GM18519 (cell line): ENCODE results near the gene GNB1L.

Experiments
- ATAC-seq: cut with Tn5 transposase; IDR thresholded peaks from one replicate; pipeline ENCODE4 v1.9.1; 2021; ENCODE audit warnings: mild to moderate bottlenecking, moderate library complexity; ENCODE audit not compliant: unreplicated experiment, low FRiP score

The GNB1L gene

DNA sequence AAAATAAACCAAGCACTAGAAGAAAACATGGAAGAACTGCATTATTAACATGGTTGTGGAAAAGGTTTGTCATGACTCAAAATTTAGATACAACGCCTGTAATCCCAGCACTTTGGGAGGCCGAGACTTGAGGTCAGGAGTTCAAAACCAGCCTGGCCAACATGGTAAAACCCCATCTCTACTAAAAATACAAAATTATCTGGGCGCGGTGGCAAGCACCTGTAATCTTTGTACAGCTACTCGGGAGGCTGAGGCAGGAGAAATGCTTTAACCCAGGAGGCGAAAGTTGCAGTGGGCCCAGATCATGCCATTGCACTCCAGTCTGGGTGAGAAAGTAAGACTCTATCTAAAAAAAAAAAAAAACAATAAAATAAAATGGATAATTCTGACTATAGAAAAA, 23.7 kb downstream of the GNB1L start:
- no peak for ATAC-seq

DNA sequence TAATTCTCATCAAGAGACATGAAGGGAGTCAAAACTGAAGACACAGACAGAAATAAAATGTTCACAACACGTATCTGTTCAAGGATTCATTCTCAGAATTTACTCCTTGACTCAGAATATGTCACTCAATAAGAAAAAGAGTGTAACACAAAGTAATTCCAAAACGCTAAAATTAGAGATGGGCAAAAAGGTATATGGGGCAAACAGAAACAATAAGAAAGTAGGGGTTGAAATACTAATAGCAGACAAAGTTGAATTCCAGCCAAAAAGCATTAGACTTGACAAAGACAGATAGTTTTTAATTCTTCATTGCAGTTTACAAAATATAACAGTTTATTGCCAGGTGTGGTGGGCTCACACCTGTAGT, 26.7 kb downstream of the GNB1L start:
- no peak for ATAC-seq

DNA sequence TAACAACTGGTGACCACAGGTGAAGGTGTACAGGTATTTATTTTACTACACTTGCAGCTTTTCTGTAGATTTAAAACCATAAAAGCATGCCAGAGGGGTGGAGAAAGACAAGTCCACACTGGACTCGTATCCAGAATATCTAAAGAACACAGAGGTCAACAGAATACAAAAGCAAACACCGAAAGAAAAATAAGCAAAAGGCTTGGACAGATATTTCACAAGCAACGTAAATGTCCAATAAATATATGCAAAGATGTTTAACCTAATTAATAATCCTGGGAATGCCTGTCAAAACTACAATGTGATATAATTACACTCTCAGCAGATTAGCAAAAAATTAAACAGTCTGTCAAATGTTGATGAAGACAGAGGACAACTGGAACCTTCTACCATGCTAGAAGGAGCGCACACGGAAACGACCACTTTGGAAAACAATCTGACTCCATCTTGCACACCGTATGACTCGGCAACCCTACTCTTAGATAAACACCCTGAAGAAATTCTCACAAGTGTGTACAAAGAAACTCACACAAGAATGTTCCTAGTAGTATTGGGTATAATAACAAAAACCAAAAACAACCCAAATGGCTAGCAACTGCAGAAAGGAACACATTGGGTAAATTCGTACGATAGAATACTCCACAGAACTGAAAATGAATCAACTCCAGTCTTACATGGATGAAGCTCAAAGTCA, 27.2 kb downstream of the GNB1L start:
- ATAC-seq: no peak

DNA sequence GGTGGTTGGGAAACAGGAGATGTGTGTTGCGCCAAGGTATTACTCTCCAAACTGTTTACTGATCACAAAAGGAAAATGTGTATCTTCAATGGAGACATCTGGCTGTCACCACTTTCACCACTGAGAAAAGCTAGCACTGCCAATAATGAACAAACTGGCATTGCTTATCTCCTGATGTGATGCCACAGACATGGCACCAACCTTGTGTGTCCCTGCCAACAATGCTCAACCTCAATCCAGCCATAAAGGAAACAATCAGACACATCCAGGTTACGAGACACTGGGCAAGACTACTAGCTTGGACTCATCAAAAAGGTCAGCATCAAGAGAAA, 28.1 kb downstream of the GNB1L start:
- ATAC-seq: no peak

DNA sequence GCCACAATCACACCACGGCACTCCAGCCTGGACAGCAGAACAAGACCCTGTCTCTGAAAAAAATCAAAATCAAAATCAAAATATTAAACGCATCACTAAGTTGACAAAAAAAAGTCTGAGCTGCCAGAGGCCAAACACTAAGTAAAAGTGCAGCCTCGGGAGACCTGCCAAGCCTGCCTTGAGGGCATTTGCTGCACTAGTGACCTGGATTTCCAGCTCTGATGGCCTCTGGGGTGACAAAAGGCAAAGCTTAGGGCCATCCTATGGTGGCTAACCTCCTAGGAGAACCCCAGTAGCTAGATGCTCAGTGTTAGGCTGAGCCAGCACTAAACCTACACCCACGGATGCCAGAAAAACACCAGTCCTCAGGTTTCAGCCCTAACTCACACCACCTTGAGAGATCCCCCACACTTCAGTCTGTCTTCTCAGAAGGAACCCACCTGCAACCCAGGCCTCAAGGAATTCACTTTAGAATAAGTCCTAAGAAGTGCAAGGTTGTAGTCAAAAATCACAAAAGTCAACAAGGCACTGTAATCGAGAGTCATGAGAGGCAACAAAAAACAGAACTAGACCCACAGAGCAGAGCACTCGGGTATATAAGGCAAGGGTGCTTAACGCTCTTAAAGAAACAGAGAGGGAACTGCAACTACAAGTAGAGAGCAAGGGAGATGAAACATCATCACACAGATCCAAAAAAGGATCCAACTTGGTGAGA, 28.6 kb downstream of the GNB1L start:
- ATAC-seq: no peak

DNA sequence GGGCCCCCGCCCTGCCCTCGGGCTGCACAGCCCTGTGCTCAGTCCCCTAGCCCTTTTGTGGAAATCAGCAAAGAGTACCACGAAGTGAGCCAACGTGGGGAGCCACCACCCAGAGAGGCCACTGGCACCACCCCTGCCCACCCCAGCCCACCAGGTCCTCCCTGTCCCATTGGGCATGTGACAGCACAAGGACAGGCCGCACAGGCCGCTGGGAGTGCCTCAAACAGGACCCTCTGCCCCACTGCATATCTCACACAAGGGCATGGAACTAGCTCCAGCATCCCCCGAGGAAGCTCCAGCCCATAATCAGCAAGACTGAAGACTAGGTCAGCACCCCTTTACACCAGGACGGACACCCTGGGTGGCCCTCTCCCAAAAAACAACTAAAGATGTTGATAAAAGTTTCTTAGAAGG, 29.7 kb downstream of the GNB1L start:
- ATAC-seq: no peak

DNA sequence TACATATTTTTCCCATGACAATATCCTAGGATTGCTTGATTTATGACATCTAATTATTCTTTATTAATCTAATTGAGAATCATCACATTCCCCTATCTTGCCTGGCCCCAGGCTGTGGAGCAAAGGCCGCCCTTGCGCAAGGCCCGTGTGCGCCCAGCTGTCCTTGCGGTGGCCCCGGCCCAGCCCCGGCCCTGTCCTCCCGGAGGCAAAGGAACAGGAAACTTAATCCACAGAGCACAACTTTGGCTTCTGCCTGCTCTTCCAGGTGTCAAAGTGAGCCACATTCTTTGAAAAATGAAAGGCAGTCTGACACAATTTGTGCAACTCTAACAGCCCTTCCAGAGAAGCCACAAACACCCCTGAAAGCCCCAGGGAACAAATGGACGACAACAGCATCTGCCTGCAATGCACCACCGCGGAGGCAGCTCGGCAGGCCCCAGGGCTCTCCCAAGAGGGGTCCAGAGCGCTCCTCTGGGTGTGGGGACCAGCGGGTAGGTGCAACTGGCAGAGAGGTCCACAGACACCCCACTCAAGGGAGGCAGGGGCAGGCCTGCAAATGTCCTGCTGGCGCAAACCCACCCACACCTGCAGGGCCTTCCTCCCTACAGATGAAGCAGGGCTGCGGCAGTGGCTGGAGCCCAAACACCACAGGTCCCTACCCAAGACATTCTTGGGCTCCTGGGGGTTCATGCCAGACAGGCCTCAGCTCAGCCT, 30.3 kb downstream of the GNB1L start:
- ATAC-seq: no peak

DNA sequence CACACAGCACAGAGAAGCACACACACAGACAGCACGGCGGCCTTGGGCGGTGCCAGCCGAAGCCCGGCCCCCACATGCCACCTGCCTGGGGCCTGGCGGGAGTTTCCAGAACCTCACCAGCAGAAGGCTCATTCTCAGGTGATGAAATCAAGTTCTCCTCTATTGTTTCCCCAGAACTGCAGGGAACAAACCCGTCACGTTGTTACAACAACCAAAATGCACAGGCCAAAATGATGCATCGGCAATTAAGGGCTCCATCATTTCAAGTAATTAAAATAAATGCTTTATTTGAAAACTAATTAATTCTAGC, 30.8 kb downstream of the GNB1L start:
- ATAC-seq: no peak

DNA sequence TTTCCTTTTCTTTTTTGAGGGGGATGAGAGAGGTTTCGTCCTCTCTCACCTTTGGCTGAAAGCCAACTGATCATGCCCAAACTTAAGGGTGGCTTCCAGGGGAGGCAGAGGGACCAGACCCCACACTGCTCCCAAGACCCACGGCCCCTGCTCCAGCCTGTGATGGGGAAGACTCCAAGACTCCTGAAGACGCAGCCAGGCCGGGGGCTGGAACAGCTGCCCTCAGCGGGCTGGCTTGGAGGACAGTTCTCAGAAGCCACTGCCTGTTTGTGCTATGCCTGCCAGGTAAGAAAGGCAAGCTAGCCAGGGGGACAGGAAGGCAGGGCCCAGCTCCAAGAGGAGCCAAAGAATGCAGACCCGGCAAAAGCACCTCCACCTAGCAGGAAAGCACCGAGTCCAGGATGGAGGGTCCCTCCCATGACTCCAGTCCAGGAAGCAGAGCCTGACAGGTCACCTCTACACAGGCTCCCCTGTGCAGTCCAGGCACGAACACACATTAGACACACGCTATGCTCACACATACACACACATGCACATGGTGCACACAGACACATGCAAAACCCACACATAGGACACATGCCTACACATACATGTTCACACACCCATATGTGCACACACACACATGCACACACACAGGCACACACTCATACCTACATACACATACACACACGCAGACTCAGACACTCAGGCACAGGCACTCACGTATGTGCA, 31.3 kb downstream of the GNB1L start:
- no peak for ATAC-seq

DNA sequence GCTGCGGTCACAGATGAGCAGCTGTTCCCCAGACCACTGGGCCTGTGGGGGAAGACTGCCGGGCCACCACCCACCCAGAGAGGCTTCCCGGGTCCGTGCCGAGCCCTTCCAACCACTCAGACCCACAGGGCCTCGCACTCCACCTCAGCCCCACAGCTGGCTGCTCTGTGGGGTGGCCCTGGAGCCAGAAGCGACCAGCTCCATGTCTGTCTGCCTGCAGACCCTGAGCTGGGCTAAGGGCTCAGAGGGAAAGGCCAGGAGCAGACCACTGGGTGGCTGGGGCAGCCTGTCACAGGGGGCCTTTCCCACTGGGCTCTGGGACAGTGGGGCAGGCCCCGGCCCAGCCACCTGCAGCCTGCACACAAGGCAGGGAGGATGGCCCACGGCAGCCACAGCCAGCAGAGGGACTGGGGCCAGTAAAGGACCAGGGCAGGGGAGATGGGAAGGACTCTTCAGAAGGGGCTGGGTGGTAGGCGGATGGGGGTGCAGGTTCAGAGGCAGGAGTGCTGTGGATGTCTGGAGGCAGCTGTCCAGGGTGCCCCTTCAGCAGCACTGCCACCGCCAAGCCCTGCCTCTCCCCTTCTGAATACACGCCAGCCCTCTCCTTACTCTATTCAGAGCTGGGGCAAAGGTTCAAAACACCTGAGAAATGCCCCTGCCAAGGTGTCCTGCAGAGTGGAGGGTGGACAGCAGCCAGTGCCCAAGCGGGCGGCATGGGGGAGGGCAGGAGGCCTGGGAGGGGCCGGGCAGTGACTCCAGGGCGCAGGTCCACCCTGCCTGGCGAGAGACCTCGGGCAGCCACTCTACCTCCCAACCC, 32.2 kb downstream of the GNB1L start:
- ATAC-seq: no peak

DNA sequence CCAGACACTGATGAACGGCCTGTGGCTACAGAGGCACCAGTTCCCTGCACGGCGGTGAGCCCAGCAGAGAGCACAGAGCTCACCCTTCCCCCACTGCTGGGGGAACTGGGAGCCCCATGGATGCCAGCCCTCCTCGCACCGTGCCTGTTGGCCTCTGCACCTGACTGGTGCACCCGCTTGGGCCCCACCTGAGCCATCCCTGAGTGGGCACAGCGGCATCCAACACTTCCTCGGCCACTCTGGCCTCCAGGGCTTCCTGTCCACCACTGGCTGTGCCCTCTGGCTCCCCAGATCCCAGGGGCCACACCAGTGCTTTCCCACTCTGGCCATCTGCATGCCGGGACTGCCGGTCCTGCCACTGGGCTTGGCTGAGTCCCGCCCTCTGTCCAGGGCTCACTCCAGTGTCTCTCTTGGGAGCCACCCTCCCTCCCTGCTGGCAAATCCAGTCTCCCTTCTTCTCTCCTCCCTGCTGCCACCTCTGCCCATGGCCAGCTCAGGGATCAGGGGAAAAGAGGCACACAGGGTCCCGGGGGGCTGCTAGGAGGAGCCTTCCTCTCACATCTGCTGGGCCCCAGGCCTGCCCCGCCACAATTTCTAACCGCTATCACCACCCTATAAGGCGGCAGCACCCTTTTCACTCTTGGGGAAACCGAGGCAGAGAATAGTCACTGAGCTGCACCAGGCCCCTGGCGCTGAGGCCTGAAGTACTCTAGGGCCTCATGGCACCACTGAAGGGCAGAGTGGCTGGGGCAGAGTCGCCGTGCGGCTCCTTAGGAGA, 33.0 kb downstream of the GNB1L start:
- no peak for ATAC-seq

DNA sequence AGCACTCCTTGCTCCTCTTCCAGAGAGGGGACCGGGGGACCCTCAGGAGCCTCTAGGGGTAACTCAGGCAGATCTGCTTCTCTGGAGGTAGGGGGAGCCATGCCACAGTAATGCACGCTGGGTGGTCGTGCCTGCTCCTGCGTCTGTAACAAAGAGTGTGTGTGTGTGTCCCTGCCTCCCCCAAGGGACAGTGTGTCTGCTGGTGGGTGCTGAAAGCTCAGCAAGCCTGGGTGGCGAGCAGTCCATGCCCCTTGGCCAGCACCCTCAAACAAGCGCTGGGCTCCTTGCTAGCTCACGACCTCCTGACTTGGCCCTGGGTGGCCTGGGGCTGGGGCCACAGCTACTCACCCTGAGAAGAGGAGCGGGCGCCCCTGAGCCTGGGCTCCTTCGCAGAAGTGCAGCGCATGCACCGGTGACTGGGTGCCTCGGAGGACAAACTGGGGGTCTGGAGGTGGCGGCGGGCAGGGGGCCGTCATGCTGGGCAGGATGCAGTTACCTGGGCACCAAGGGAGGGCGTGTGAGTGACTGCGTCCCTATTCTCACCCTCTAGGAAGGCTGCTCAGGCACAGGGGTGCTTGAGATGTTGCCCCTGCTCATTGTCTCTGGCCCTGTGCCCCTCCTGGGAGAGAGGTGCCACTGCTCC, 33.7 kb downstream of the GNB1L start:
- no peak for ATAC-seq

DNA sequence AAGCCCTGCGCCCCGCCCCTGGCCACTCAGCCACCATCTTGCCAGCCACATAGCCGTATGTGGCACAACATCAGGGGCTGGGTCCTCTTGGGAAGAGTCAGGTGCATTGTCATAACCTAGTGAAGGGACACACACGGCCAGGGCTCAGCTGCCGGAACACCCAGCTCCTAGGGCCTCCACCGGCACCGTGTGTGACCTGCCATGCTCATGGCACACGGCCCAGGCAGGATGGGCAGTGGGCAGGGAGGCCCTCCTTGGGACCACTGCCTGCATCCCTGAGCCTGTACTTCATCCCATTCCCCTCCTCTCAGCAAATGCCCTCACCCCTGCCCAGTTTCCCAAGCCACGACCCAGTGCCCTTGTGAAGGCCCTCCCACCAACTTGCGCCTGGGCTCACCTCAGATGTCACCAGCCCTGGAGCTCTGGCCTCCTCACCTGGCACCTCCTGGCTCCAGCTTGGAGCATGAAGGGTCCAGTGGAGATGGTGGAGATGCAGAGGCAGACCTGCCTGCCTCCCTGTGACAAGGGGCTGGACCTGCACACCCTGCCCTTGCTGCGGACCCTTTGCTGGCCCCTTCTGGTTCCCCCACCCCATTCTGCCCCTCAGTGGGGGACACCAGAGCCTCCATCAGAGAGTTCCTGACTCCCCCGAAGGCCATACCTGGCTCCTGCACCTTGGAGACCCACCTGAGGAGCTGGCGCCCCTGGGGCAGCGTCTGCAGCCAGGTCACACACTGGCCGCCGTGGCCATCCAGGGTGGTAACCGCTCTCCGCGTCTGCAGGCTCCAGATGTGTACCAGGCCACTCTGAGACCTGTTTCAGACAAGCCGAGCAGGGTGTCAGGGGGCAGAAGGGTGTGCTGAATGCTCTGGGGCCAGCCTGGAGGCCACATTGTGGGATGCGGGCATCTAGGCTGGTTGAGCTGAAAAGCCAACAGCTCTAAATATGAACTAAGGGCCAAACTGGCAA, 34.5 kb downstream of the GNB1L start:
- ATAC-seq: no peak

DNA sequence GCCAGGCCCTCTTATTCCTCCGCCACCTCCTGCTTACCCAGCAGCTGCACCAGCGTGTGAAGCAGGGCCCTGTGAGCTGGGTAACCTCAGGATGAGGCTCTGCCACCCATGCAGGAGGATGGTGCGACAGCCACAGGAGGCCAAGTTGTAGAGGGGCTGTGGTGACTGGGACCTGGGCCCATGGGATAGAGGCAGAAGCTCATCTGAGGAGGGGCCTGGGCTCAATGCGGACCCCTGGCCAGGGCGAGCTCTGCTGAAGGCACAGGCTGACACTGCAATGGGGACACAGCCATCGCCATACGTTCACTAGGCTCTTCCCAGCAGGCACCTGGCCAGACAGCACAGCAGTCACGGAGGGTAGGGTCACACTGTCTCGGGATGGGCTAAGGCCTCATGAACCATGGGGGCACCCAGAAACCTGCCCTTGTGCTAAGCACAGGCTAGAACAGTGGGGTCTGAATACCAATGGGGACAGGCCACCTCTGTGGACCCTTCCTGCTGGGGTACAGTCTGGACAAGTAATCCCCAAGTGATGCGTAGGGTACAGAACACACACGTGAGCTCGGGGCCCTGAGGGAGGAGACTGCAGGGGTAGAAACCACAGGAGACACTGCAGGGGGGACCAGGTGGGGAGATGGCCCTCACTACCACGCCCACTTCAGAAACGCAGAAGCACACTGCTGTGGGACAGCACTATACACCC, 35.3 kb downstream of the GNB1L start:
- ATAC-seq: no peak

DNA sequence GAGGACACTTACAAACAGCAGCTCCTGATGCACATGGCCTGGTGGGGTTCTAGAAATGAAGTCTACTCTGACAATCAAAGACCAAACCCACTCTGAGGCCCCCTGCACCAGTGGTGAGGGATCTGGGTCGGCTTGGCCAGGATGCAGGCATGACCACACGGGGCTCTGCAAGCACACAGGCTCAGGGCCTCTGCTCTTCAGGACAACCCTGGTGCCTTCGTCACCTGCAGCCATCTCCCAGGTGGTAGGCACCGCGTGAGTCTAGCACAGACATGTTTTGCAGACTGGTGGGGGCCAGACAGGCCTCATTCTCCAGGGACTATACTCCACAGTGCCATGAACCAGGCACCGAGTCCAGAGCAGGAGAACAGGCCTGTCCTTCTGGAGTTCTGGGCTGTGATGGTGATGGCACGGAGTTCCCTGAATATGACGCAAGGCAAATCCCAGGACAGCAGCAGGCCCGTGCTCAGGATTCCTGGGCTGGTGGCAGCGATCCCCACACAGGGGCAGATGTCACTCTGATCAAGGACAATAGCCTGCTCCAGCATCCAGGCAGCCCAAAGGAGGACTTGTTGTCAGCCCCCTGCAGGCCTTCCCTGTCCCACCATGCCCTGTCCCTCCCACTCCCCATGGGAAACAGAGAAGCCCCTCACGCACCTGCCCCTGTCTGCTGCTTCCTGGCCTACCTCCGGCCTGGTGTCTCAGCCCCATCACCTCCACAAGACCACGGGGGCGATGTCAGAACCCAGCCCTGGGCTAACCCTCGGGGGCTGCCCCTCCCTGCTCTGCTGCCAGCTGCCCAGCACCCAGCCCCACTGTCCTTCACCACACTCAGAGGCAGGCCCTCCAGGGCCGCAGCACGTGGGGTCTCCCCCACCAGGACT, 36.1 kb downstream of the GNB1L start:
- ATAC-seq: no peak

DNA sequence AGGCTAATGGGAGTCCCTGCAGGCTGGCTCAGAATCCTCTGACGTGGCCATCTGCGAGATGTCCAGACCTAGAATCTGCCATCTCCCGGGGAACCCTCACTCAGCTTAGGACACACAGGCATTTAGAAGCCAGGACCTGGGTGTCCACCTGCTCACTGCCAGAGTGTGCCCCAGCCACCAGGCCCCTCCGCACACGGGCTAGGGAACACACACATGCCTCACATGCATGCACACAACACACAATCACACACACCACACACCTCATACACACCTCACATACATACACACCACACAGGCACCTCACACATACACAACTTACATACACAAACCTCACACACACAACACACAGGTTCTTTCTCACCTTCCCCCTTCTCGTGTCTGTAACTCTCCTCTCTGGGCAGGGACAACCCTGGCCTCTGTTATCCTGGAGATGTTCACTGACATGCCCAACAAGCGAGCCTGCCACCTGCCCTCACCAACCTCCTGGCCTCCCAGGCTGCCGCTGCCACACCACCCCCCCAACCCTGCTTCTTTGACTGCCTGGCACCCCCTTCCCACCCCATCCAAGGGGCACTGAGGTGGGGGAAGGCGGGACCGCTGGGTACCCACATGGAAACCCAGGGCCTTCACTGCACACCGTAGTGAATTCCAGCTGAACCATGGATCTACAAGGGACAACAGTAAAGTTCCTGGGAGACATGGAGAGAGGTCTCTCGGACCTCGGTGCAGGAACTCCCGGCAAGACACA, 38.1 kb downstream of the GNB1L start:
- no peak for ATAC-seq
